ENCODE measurements around the gene LRRC71.

The LRRC71 gene

DNA sequence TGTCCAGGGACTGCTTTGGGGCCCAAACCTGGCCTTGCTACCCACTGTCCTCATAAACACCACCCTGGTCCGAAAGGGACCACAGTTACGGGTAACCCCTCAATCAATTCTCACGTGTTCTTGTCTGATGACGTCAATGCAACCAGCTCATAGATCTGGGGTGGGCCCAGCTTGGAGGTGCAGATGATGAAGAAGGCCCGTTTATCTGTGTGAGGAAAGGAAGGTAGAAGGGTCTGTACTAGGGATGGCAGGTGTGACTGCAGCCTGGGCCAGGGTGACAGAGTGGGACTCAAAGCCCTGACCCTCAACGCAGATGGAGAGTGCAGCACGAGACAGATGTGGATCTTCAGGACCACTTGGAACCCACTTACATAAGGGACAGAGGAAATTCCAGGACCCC lies 22.1 kb downstream of the LRRC71 start:
- Histone ChIP-seq H3K4me1 (no peaks in the 10 kb centered on the region), H3K4me3 (ENCODE audit: low read depth, low read length) (no peak overlapping the region), H3K36me3 (peaks cover 53% of the 10 kb centered on the region), H3K9me3 (no peaks in the 10 kb centered on the region), H3K27me3 (no peaks in the 10 kb centered on the region)
- TF ChIP-seq, protein P1, sequence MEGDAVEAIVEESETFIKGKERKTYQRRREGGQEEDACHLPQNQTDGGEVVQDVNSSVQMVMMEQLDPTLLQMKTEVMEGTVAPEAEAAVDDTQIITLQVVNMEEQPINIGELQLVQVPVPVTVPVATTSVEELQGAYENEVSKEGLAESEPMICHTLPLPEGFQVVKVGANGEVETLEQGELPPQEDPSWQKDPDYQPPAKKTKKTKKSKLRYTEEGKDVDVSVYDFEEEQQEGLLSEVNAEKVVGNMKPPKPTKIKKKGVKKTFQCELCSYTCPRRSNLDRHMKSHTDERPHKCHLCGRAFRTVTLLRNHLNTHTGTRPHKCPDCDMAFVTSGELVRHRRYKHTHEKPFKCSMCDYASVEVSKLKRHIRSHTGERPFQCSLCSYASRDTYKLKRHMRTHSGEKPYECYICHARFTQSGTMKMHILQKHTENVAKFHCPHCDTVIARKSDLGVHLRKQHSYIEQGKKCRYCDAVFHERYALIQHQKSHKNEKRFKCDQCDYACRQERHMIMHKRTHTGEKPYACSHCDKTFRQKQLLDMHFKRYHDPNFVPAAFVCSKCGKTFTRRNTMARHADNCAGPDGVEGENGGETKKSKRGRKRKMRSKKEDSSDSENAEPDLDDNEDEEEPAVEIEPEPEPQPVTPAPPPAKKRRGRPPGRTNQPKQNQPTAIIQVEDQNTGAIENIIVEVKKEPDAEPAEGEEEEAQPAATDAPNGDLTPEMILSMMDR (IDR thresholded peaks at IDR 0.05; ENCODE audit: low read depth, low read length), result no peak
- no peak for DNase-seq

DNA sequence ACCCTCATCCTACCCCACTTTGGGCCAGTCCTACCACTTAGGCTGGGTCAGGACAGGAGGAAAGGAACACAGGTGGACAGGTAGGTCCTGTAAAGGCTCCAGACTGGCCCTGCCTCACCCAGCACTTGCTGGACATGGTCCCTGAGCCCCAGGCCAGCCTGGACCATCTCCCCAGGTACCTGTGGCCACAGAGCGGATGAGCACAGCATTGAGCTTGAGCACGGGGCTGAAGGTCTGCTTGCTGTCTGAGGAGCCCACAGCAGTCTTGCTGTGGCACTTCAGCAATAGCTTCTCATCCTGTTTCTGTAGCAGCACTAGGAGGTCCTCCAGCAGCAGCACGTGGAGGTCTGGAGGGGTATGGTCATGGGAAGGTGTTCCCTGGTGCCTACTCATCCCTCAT lies 23.3 kb downstream of the LRRC71 start:
- Histone ChIP-seq H3K27me3 (no peaks in the 10 kb centered on the region), H3K4me1 (no peaks in the 10 kb centered on the region), H3K4me3 (ENCODE audit: low read depth, low read length) (no peak overlapping the region), H3K9me3 (no peaks in the 10 kb centered on the region), H3K36me3 (peaks cover 62% of the 10 kb centered on the region)
- no peak for DNase-seq
- TF ChIP-seq, protein P1 (IDR thresholded peaks at IDR 0.05; ENCODE audit: low read depth, low read length), result no peak

DNA sequence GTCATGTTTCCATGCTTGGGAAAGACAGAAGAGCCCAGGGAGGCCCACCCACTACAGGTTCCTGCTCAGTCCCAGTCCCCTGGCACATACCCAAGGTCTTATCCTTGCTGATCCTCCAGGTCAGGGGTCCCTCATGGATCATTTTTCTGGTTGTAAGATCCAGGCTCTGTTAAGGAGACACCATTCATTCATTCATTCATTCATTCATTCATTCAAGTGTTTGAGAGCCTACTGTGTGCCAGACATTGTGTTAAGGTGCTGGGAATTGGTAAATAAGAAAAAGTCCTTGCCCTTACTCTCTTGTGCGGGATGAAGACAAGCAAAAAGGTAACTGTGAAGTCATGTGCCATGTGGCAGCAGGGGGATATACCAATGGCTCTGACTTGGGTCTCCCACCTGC lies 23.8 kb downstream of the LRRC71 start:
- TF ChIP-seq, protein P1 (IDR thresholded peaks at IDR 0.05; ENCODE audit: low read depth, low read length), result no peak
- no peaks in the 10 kb centered on the region for H3K4me1 ChIP-seq
- no peaks in the 10 kb centered on the region for H3K9me3 ChIP-seq
- peaks cover 61% of the 10 kb centered on the region for H3K36me3 ChIP-seq
- no peaks in the 10 kb centered on the region for H3K27me3 ChIP-seq
- no peak overlapping the region for H3K4me3 ChIP-seq (ENCODE audit: low read depth, low read length)
- no peak for DNase-seq

DNA sequence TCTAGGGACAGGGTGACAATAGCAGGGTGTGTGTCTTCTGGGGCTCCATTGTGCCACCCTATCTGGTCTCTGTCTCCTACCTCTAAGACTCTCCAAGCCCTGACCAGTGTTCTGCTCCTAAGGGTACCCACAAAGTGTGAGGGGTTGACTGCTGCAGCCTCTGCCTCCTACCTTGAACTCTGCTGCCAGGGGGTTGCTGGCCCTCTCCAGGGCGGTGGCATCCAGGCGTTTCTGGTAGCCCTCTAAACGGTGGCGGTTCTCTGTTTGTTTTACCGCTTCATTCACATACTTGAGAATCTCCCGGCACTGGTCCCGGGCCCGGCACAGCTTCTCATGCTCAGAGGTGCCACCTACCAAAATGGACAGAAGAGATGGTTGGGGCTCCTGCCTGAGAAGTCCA lies 24.4 kb downstream of the LRRC71 start:
- H3K4me3 ChIP-seq (ENCODE audit: low read depth, low read length), result no peak overlapping the region
- TF ChIP-seq, protein P1 (IDR thresholded peaks at IDR 0.05; ENCODE audit: low read depth, low read length), result no peak
- no peaks in the 10 kb centered on the region for H3K9me3 ChIP-seq
- DNase-seq, result no peak
- H3K4me1 ChIP-seq, result no peaks in the 10 kb centered on the region
- H3K36me3 ChIP-seq, result peaks cover 56% of the 10 kb centered on the region
- no peaks in the 10 kb centered on the region for H3K27me3 ChIP-seq

DNA sequence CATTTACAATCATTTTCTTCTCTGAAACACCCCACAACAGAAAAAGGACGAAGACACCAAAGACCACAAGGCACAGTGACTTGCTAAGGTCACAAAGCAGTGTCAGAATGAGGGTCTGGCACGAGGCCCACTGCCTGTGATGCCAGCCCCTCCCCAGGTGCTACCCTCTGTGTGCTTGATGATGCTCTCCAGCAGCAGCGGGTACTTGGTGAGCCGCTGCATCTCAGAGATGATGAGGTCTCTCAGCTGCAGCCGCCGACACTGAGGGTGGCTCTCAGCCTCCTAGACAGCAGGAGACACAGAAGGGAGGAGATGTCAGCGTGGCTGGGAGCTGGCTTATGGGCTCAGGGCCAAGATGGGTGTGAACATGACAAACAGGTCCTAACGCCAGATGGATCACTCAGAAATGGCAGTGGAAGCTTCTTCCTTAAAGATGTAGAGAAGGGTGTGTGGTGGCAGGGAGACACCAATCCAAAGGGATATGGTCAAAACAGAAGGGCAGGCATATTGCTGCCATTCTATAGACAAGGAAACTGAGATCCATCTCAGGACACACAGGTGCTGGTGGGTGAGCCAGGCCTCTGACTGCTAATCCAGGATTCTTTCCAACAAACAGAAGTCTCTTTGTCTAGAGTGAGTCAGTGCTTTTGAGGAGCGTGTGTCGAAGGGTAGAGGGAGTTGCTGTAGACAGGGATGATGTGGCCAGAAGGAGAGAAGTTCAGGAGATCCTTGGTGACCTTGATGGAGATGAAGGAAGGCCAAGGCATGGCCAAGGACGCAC lies 25.6 kb downstream of the LRRC71 start:
- TF ChIP-seq, protein P1 (IDR thresholded peaks at IDR 0.05; ENCODE audit: low read depth, low read length), result no peak
- Histone ChIP-seq H3K9me3 (no peaks in the 10 kb centered on the region), H3K4me1 (no peaks in the 10 kb centered on the region), H3K4me3 (ENCODE audit: low read depth, low read length) (no peak overlapping the region), H3K27me3 (no peaks in the 10 kb centered on the region), H3K36me3 (peaks cover 59% of the 10 kb centered on the region)
- DNase-seq, result no peak

DNA sequence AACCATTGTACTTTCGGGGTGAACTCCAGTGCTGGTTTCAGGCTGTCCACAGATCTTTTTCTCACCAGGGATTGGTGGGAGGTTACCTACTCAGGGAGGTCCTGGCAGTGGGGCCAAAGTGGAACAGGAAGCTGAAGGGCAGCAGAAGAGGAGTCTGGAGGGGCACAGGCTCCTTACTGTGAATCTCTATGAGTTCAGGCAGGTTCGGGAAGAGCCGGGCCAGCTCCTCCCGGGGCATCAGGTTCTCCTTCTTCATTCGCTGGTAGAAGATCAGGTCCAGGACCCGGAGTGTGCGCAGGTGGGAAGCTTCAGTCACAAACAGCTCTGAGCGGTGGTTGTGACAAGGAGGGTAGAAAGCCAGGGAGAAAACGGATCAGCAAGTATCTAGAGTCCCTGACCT lies 26.7 kb downstream of the LRRC71 start:
- H3K36me3 ChIP-seq, result peaks cover 62% of the 10 kb centered on the region
- H3K4me1 ChIP-seq, result no peaks in the 10 kb centered on the region
- H3K27me3 ChIP-seq, result no peaks in the 10 kb centered on the region
- H3K9me3 ChIP-seq, result no peaks in the 10 kb centered on the region
- DNase-seq, result no peak
- no peak overlapping the region for H3K4me3 ChIP-seq (ENCODE audit: low read depth, low read length)
- TF ChIP-seq, protein P1 (IDR thresholded peaks at IDR 0.05; ENCODE audit: low read depth, low read length), result no peak
